Right ventricle myocardium superior (tissue), 1 donor: Measurements from ENCODE around the gene METTL22. TPM values are rescaled to one million over a fixed set of nuclear protein-coding genes. Genes with fewer than 3 reads are reported as not detected.

Experiments
- ATAC-seq: fragments of 200-7000 bp; cut with Tn5 transposase; one replicate; pipeline ENCODE4 v1.9.1; 2020; ENCODE audit warnings: mild to moderate bottlenecking; ENCODE audit not compliant: poor library complexity
- DNase-seq: peaks from one replicate; pipeline ENCODE4 v3.0.0-alpha.2; 2020
- intact Hi-C: fragments of 100-400 bp; cut with DNase I; formaldehyde crosslinking; loops from one replicate; pipeline ENCODE4 v1.11.2; 2022
- long read RNA-seq: library from polyadenylated mRNA; unstranded; transcript quantifications from one replicate; pipeline ENCODE4 v2.0.0, GENCODE V29; 2021
- total RNA-seq: library from RNA; stranded (reverse); fragmentation: NEBNext Ultra II Directional; extraction: Animal tissue kit (Norgen Biotek cat#: 25700); gene quantifications from one replicate; pipeline ENCODE4 v1.2.1, GENCODE V29; 2021
- donor health status: DM: no; HTN: yes; CAD: no; lungs with severe emphysema.

The METTL22 gene
- total RNA-seq = 21.0 TPM
- long read RNA-seq, full-length matches to known transcripts = 23 of 46 reads
- long read RNA-seq, partial matches to known transcripts = 5 of 46 reads
- long read RNA-seq, other reads (novel, unspliced or antisense) = 18 of 46 reads

GRCh38 chr16:8621572-8622314 lies at the start of gene METTL22:
Gene METTL22, plus strand, starts transcription at chr16:8621698. Its CDS starts 3,968 bp downstream, at chr16:8625666.
- intact Hi-C loops = no loop called here
- ATAC-seq (peak; percentile 100), DNase-seq (peak; percentile 97)

GRCh38 chr16:8572063-8572918 lies 49.2 kb upstream of the METTL22 start:
- ATAC-seq (no peak), DNase-seq (no peak)
- intact Hi-C loops = no loop called here

GRCh38 chr16:8572919-8573724 lies 48.4 kb upstream of the METTL22 start:
- no peak for DNase-seq
- intact Hi-C loops = no loop called here
- ATAC-seq = no peak

- intact Hi-C loops = no loop called here
- no peak for ATAC-seq
Measured at GRCh38 chr16:8575399-8575798, 46.1 kb upstream of the METTL22 start.

GRCh38 chr16:8576141-8577004 lies 45.1 kb upstream of the METTL22 start:
- ATAC-seq (no peak), DNase-seq (no peak)
- intact Hi-C loops = no loop called here

More at GRCh38 chr16:8575399-8575798, 46.1 kb upstream of the METTL22 start:
- DNase-seq = no peak

- no peak for ATAC-seq
- DNase-seq = no peak
- intact Hi-C loops = no loop called here
Measured at GRCh38 chr16:8577678-8578304, 43.7 kb upstream of the METTL22 start.

GRCh38 chr16:8579559-8579958 lies 41.9 kb upstream of the METTL22 start:
- DNase-seq (no peak), ATAC-seq (no peak)
- intact Hi-C loops = no loop called here

- ATAC-seq = peak; percentile 77
- DNase-seq = peak; percentile 48
- intact Hi-C loops = no loop called here
Measured at GRCh38 chr16:8581831-8582580, 39.5 kb upstream of the METTL22 start.

- intact Hi-C loops = no loop called here
- no peak for DNase-seq
- no peak for ATAC-seq
Measured at GRCh38 chr16:8583199-8583598, 38.3 kb upstream of the METTL22 start.

- intact Hi-C loops = no loop called here
- ATAC-seq = no peak
- no peak for DNase-seq
Measured at GRCh38 chr16:8583732-8584131, 37.8 kb upstream of the METTL22 start.

- ATAC-seq = no peak
- intact Hi-C loops = no loop called here
- DNase-seq = no peak
Measured at GRCh38 chr16:8585041-8585440, 36.5 kb upstream of the METTL22 start.

GRCh38 chr16:8585857-8586256 lies 35.6 kb upstream of the METTL22 start:
- DNase-seq (no peak), ATAC-seq (no peak)
- intact Hi-C loops = no loop called here

- intact Hi-C loops = no loop called here
- DNase-seq = no peak
- no peak for ATAC-seq
Measured at GRCh38 chr16:8587065-8587464, 34.4 kb upstream of the METTL22 start.

- intact Hi-C loops = no loop called here
- no peak for DNase-seq
- ATAC-seq = no peak
Measured at GRCh38 chr16:8588682-8589056, 32.8 kb upstream of the METTL22 start.

GRCh38 chr16:8589057-8589899 lies 32.2 kb upstream of the METTL22 start:
- intact Hi-C loops = no loop called here
- DNase-seq = no peak
- no peak for ATAC-seq
